Heart right ventricle (tissue), 16 donors: ENCODE results near the gene ROBO3. TPM values are rescaled to one million over a fixed set of nuclear protein-coding genes. Genes with fewer than 3 reads are reported as not detected.

Source experiments
- ATAC-seq, 8 donors: fragments of 200-7000 bp; cut with Tn5 transposase; one replicate each; pipeline ENCODE4 v1.9.1; 2020; ENCODE audit warnings: mild to moderate bottlenecking in 8 of 8, moderate library complexity in 8 of 8, moderate number of reproducible peaks in 1 of 8
- DNase-seq, 2 donors: peaks; one replicate each; pipeline ENCODE4 v3.0.0-alpha.2; 2020
- H3K27ac ChIP-seq, 10 donors: fragments of 200-600 bp; sonication (generic) in 2 of 10; one replicate each; pipeline versions ENCODE4 v1.5.0 to v1.8.0; 2020 to 2022; ENCODE audit warnings: mild to moderate bottlenecking in 3 of 10
- H3K27me3 ChIP-seq, 7 donors: fragments of 200-600 bp; one replicate each; pipeline ENCODE4 v1.8.0; 2021 to 2022; ENCODE audit warnings: mild to moderate bottlenecking in 2 of 7
- H3K36me3 ChIP-seq, 9 donors: fragments of 200-600 bp; sonication (generic) in 1 of 9; one replicate each; pipeline versions ENCODE4 v1.5.0 to v1.8.0; 2020 to 2022; ENCODE audit warnings: mild to moderate bottlenecking in 2 of 9
- H3K4me1 ChIP-seq, 9 donors: fragments of 200-600 bp; sonication (generic) in 1 of 9; one replicate each; pipeline versions ENCODE4 v1.5.0 to v1.8.0; 2020 to 2022; ENCODE audit warnings: mild to moderate bottlenecking in 4 of 9
- H3K4me3 ChIP-seq, 10 donors: fragments of 200-600 bp; sonication (generic) in 2 of 10; one replicate each; pipeline versions ENCODE4 v1.5.0 to v1.8.0; 2020 to 2022; ENCODE audit warnings: mild to moderate bottlenecking in 7 of 10, moderate library complexity in 2 of 10
- H3K9me3 ChIP-seq, 11 donors: fragments of 200-600 bp in 10 of 11; sonication (generic) in 2 of 11; one replicate each; pipeline versions ENCODE4 v1.5.0 to v1.8.0; 2013 to 2022; ENCODE audit warnings: mild to moderate bottlenecking in 2 of 11, control low read depth in 1 of 11, moderate library complexity in 1 of 11
- CTCF ChIP-seq, 9 donors: fragments of 200-600 bp; sonication (generic) in 2 of 9; IDR thresholded peaks; one replicate each; pipeline versions ENCODE4 v1.5.0 to v1.8.0; 2021 to 2022; ENCODE audit warnings: antibody characterized with exemption in 9 of 9, mild to moderate bottlenecking in 5 of 9, moderate library complexity in 1 of 9
- WGBS, 2 donors: extraction: QIAGEN DNeasy Blood & Tissue Kit; methylation state at CpG; one replicate each; pipeline ENCODE4 v1.1.7; 2013; ENCODE audit warnings: inconsistent platforms in 1 of 2; 5-methylcytosine and 5-hydroxymethylcytosine counted together
- intact Hi-C, 10 donors: fragments of 100-400 bp; cut with DNase I; formaldehyde crosslinking; loops; one replicate each; pipeline versions ENCODE4 v1.11.1 to v1.14.2; 2022
- polyA plus RNA-seq, 2 donors: library from polyadenylated mRNA; stranded (reverse); fragments of 200-250 nt; gene quantifications; one replicate each; pipeline ENCODE4 v1.2.3, GENCODE V29; 2013
- total RNA-seq, 10 donors: library from RNA; stranded (reverse); fragmentation: NEBNext Ultra II Directional in 3 of 10; extraction: Animal tissue kit (Norgen Biotek cat#: 25700) in 3 of 10; gene quantifications; one replicate each; pipeline versions ENCODE4 v1.2.1 to v1.2.4, GENCODE V29; 2021 to 2023
- donor health status: Arrhythmogenic right ventricular cardiomyopathy.
- donor health status: ischemic (EF 13 %, LVEDD 7.1; RV severe dilation, severe dysfunction).
- donor health status: healthy with polysubstance abuse.
- donor health status: DM: no; HTN: yes; CAD: no.
- donor health status: DM: no; HTN: no; CAD: no.
- donor health status: ischemic (EF 25% LVEDD 6.9; RV normal size, moderate dysfunction).
- donor health status: ischemic (EF 25% LVEDD 5.7; RV mildly dilated, moderate dysfunction).
- donor health status: healthy.
- donor health status: DM: yes; HTN: yes; CAD: no.
- donor health status: Ischemic cardiomyopathy.
- donor health status: ischemic (EF 35%, LVEDD 5.7; RV mildly dilated, moderate dysfunction).
- donor health status: nonischemic (EF 11% LVEDD 7.7; RV severe dilation, severe dysfunction).
- donor health status: DM: yes; HTN: yes; CAD: no.
- donor health status: PGD.
- donor health status: ischemic (EF 29% LVEDD 5.4; RV normal size, mild dysfunction).
- donor health status: nonischemic (EF 23%, LVEDD 6.1; RV moderate dilation, normal function).

ROBO3 gene
- total and polyA plus RNA-seq, 12 donors: 1.5 to 19.8 (median 4.1) TPM

- ATAC-seq (peak; percentile 50 to 85 (median 74)), DNase-seq (peak; percentile 71 to 83)
- H3K4me3 ChIP-seq: peak within 1 kb of the TSS; percentile 44 to 65 (median 55)
- H3K4me1 ChIP-seq: peaks cover 13 to 82% (median 55%) of the 10 kb centered on the region in 9 donors
- TF ChIP-seq CTCF (IDR thresholded peaks at IDR 0.05): no peak
- peaks cover 0 to 19% (median 0%) of the 10 kb centered on the region in 7 donors for H3K27me3 ChIP-seq
- 27 to 36% methylated on average over 12 of the region's 12 CpGs for WGBS, 2 donors
- intact Hi-C loops: loop anchor here in 1 of 10 donors (2.0 kb wide), 2 partner anchors 21 to 23 kb away; no protein-coding TSS in a partner anchor
- H3K27ac ChIP-seq: peak within 1 kb of the TSS; percentile 82 to 95 (median 88)
- peaks cover 0 to 30% (median 0%) of the 10 kb centered on the region in 9 donors for H3K36me3 ChIP-seq
- no peaks in the 10 kb centered on the region for H3K9me3 ChIP-seq
These were observed 32.5 kb downstream of the ROBO3 start, which contains the start of gene ROBO4 for GRCh38 chr11:124897674-124898262. Gene ROBO4, minus strand, starts transcription at chr11:124897865. Its CDS starts 70 bp downstream, at chr11:124897795.

- peak overlapping the region; percentile 82 to 95 (median 88) for H3K27ac ChIP-seq
- TF ChIP-seq CTCF (IDR thresholded peaks at IDR 0.05): peak in 2 of 9 donors; percentile 13 to 24
- WGBS, 2 donors: 36 to 57% methylated on average over 3 of the region's 3 CpGs
- no peaks in the 10 kb centered on the region for H3K9me3 ChIP-seq
- peaks cover 0 to 25% (median 0%) of the 10 kb centered on the region in 9 donors for H3K36me3 ChIP-seq
- H3K4me3 ChIP-seq: peak overlapping the region in 5 of 10 donors; percentile 55 to 65 (median 60)
- ATAC-seq: peak; percentile 27 to 59 (median 44)
- intact Hi-C loops: loop anchor here in 1 of 10 donors (2.0 kb wide), 2 partner anchors 21 to 23 kb away; no protein-coding TSS in a partner anchor
- H3K4me1 ChIP-seq: peaks cover 11 to 77% (median 53%) of the 10 kb centered on the region in 9 donors
- DNase-seq: no peak
- H3K27me3 ChIP-seq: peaks cover 0 to 19% (median 0%) of the 10 kb centered on the region in 7 donors
These were observed 33.0 kb downstream of the ROBO3 start for GRCh38 chr11:124898263-124898680.

- WGBS, 2 donors: 25 to 30% methylated on average over 5 of the region's 5 CpGs
- DNase-seq: peak; percentile 59 to 73
- Histone ChIP-seq H3K4me3 (peak overlapping the region in 4 of 10 donors; percentile 55 to 65 (median 60)), H3K27ac (peak overlapping the region; percentile 82 to 95 (median 88)), H3K27me3 (peaks cover 0 to 19% (median 0%) of the 10 kb centered on the region in 7 donors), H3K36me3 (peaks cover 0 to 20% (median 0%) of the 10 kb centered on the region in 9 donors), H3K9me3 (no peaks in the 10 kb centered on the region), H3K4me1 (peaks cover 11 to 72% (median 53%) of the 10 kb centered on the region in 9 donors)
- ATAC-seq: peak; percentile 55 to 80 (median 64)
- intact Hi-C loops: loop anchor here in 1 of 10 donors (2.0 kb wide), 2 partner anchors 22 kb away; no protein-coding TSS in a partner anchor
- no peak for TF ChIP-seq CTCF (IDR thresholded peaks at IDR 0.05)
These were observed 33.5 kb downstream of the ROBO3 start for GRCh38 chr11:124898711-124899110.

- TF ChIP-seq CTCF (IDR thresholded peaks at IDR 0.05): peak in 2 of 9 donors; percentile 8 to 10
- Histone ChIP-seq H3K9me3 (no peaks in the 10 kb centered on the region), H3K36me3 (peaks cover 0 to 12% (median 0%) of the 10 kb centered on the region in 9 donors), H3K4me3 (no peak overlapping the region), H3K27ac (peak overlapping the region; percentile 82 to 95 (median 88)), H3K4me1 (peaks cover 11 to 64% (median 46%) of the 10 kb centered on the region in 9 donors), H3K27me3 (peaks cover 0 to 19% (median 0%) of the 10 kb centered on the region in 7 donors)
- no peak for DNase-seq
- ATAC-seq: no peak
- intact Hi-C loops: loop anchor here in 1 of 10 donors (2.0 kb wide), 2 partner anchors 21 to 23 kb away; no protein-coding TSS in a partner anchor
- 52 to 54% methylated on average over 6 of the region's 6 CpGs for WGBS, 2 donors
These were observed 34.3 kb downstream of the ROBO3 start for GRCh38 chr11:124899383-124900145.
